NT2/D1 (cell line): Measurements from ENCODE around the gene TMEM14A.

ENCODE experiments used
- DNase-seq: peaks from one replicate; pipeline ENCODE4 v3.0.0-alpha.2; 2011; ENCODE audit warnings: low read depth, low spot score
- H3K27me3 ChIP-seq: 2 replicates; pipeline ENCODE4 v1.6.0; 2011; ENCODE audit warnings: mild to moderate bottlenecking; ENCODE audit not compliant: insufficient read length, insufficient read depth
- H3K36me3 ChIP-seq: 2 replicates; pipeline ENCODE4 v1.6.1; 2011; ENCODE audit warnings: mild to moderate bottlenecking, low read length, mixed read lengths; ENCODE audit not compliant: insufficient read depth, insufficient read length
- H3K4me1 ChIP-seq: 2 replicates; pipeline ENCODE4 v1.5.1; 2011; ENCODE audit not compliant: insufficient read depth, insufficient read length
- H3K4me3 ChIP-seq: 2 replicates; pipeline ENCODE4 v1.5.1; 2011; ENCODE audit warnings: low read depth; ENCODE audit not compliant: insufficient read length
- H3K9ac ChIP-seq: 2 replicates; pipeline ENCODE4 v1.6.0; 2011; ENCODE audit warnings: low read depth; ENCODE audit not compliant: insufficient read length
- H3K9me3 ChIP-seq: 2 replicates; pipeline ENCODE4 v1.5.1; 2011; ENCODE audit warnings: mild to moderate bottlenecking, low read length; ENCODE audit not compliant: insufficient read depth
- SUZ12 ChIP-seq: IDR thresholded peaks from 2 replicates; pipeline ENCODE4 v1.6.1; 2011; ENCODE audit not compliant: insufficient read length, insufficient read depth; ENCODE audit errors: extremely low read depth
- YY1 ChIP-seq: IDR thresholded peaks from 2 replicates; pipeline ENCODE4 v1.6.1; 2011; ENCODE audit not compliant: insufficient read length, insufficient read depth
- ZNF274 ChIP-seq: IDR thresholded peaks from 2 replicates; pipeline ENCODE4 v1.6.1; 2011; ENCODE audit warnings: mild to moderate bottlenecking, low read depth, low read length

Gene TMEM14A

GRCh38 chr6:52639493-52639892, 31.4 kb upstream of the TMEM14A start:
- DNase-seq: no peak
- no peak for TF ChIP-seq YY1
- no peak for TF ChIP-seq ZNF274
- no peak for TF ChIP-seq SUZ12
- no peaks in the 10 kb centered on the region for H3K27me3 ChIP-seq
- H3K4me3 ChIP-seq: no peak overlapping the region
- peaks cover 3% of the 10 kb centered on the region; the same call in 1 of the 2 replicates for H3K9me3 ChIP-seq
- no peaks in the 10 kb centered on the region for H3K4me1 ChIP-seq
- no peaks in the 10 kb centered on the region for H3K36me3 ChIP-seq
- no peak overlapping the region for H3K9ac ChIP-seq

- no peaks in the 10 kb centered on the region for H3K27me3 ChIP-seq
- no peaks in the 10 kb centered on the region for H3K4me1 ChIP-seq
- no peaks in the 10 kb centered on the region for H3K36me3 ChIP-seq
- no peak for DNase-seq
- TF ChIP-seq SUZ12 (no peak), ZNF274 (no peak), YY1 (no peak)
- no peak overlapping the region for H3K4me3 ChIP-seq
- no peak overlapping the region for H3K9ac ChIP-seq
- H3K9me3 ChIP-seq: peaks cover 6% of the 10 kb centered on the region; the same call in 1 of the 2 replicates
These were observed 30.7 kb upstream of the TMEM14A start for GRCh38 chr6:52640170-52640569.

GRCh38 chr6:52640916-52641315, 30.0 kb upstream of the TMEM14A start:
- H3K36me3 ChIP-seq: no peaks in the 10 kb centered on the region
- peaks cover 6% of the 10 kb centered on the region; the same call in 1 of the 2 replicates for H3K9me3 ChIP-seq
- no peaks in the 10 kb centered on the region for H3K27me3 ChIP-seq
- no peak overlapping the region for H3K9ac ChIP-seq
- no peak overlapping the region for H3K4me3 ChIP-seq
- TF ChIP-seq YY1: no peak
- no peak for TF ChIP-seq SUZ12
- no peak for TF ChIP-seq ZNF274
- no peaks in the 10 kb centered on the region for H3K4me1 ChIP-seq
- DNase-seq: no peak

GRCh38 chr6:52641388-52641787, 29.5 kb upstream of the TMEM14A start:
- Histone ChIP-seq H3K4me1 (no peaks in the 10 kb centered on the region), H3K36me3 (no peaks in the 10 kb centered on the region), H3K9ac (no peak overlapping the region), H3K9me3 (peaks cover 6% of the 10 kb centered on the region; the same call in 1 of the 2 replicates), H3K27me3 (no peaks in the 10 kb centered on the region), H3K4me3 (no peak overlapping the region)
- TF ChIP-seq YY1 (no peak), SUZ12 (no peak), ZNF274 (no peak)
- DNase-seq: no peak

GRCh38 chr6:52641826-52642225, 29.1 kb upstream of the TMEM14A start:
- TF ChIP-seq YY1: no peak
- TF ChIP-seq ZNF274: no peak
- TF ChIP-seq SUZ12: no peak
- Histone ChIP-seq H3K9ac (no peak overlapping the region), H3K4me3 (no peak overlapping the region), H3K4me1 (no peaks in the 10 kb centered on the region), H3K9me3 (peaks cover 6% of the 10 kb centered on the region; the same call in 1 of the 2 replicates), H3K36me3 (no peaks in the 10 kb centered on the region), H3K27me3 (no peaks in the 10 kb centered on the region)
- no peak for DNase-seq

- no peaks in the 10 kb centered on the region for H3K4me1 ChIP-seq
- no peak for DNase-seq
- H3K9me3 ChIP-seq: peaks cover 6% of the 10 kb centered on the region; the same call in 1 of the 2 replicates
- H3K27me3 ChIP-seq: no peaks in the 10 kb centered on the region
- no peaks in the 10 kb centered on the region for H3K36me3 ChIP-seq
- TF ChIP-seq SUZ12: no peak
- no peak for TF ChIP-seq ZNF274
- TF ChIP-seq YY1: no peak
- H3K4me3 ChIP-seq: no peak overlapping the region
- no peak overlapping the region for H3K9ac ChIP-seq
These were observed 28.5 kb upstream of the TMEM14A start for GRCh38 chr6:52642368-52642767.

GRCh38 chr6:52643158-52643557, 27.8 kb upstream of the TMEM14A start:
- no peak for DNase-seq
- Histone ChIP-seq H3K27me3 (no peaks in the 10 kb centered on the region), H3K4me3 (no peak overlapping the region), H3K36me3 (no peaks in the 10 kb centered on the region), H3K9me3 (peaks cover 6% of the 10 kb centered on the region; the same call in 1 of the 2 replicates), H3K9ac (no peak overlapping the region), H3K4me1 (no peaks in the 10 kb centered on the region)
- TF ChIP-seq ZNF274 (no peak), YY1 (no peak), SUZ12 (no peak)
